Stimulated activated CD4-positive, alpha-beta T cell treated with anti-CD3 and anti-CD28 coated beads, Interleukin-12 subunit alpha, Interleukin-12 subunit beta, amount 100 ng/mL, for 48 hours (primary cell): ENCODE results near the gene MLLT6.

Source experiments
- DNase-seq, 3 donors: peaks; one replicate each; pipeline ENCODE4 v3.0.0-alpha.2; 2020; ENCODE audit warnings: low read depth in 2 of 3, low spot score in 1 of 3

MLLT6 gene

GRCh38 chr17:38741461-38741860 is 36.4 kb downstream of the MLLT6 start:
- no peak for DNase-seq

- DNase-seq = no peak
Observed at GRCh38 chr17:38741921-38742410, 36.9 kb downstream of the MLLT6 start.

GRCh38 chr17:38742411-38743308 is 37.6 kb downstream of the MLLT6 start:
- no peak for DNase-seq

- DNase-seq = no peak
Observed at GRCh38 chr17:38743556-38744171, 38.6 kb downstream of the MLLT6 start.

GRCh38 chr17:38745545-38745944 is 40.5 kb downstream of the MLLT6 start:
- no peak for DNase-seq

- no peak for DNase-seq
Observed at GRCh38 chr17:38746004-38746848, 41.2 kb downstream of the MLLT6 start.

- no peak for DNase-seq
Observed at GRCh38 chr17:38746849-38747462, 41.9 kb downstream of the MLLT6 start.

- no peak for DNase-seq
Observed at GRCh38 chr17:38747463-38748148, 42.5 kb downstream of the MLLT6 start.

- no peak for DNase-seq
Observed at GRCh38 chr17:38748149-38748891, 43.2 kb downstream of the MLLT6 start, which contains the start of gene PCGF2. Gene PCGF2 (minus strand): TSS chr17:38748336. CDS start chr17:38740402, 7,934 bp downstream.

GRCh38 chr17:38748892-38749222 is 43.8 kb downstream of the MLLT6 start:
- no peak for DNase-seq

GRCh38 chr17:38749223-38750043 is 44.4 kb downstream of the MLLT6 start:
- no peak for DNase-seq

GRCh38 chr17:38750044-38750311 is 44.9 kb downstream of the MLLT6 start:
- no peak for DNase-seq

GRCh38 chr17:38750312-38751121 is 45.4 kb downstream of the MLLT6 start:
- DNase-seq = no peak

- no peak for DNase-seq
Observed at GRCh38 chr17:38751144-38751807, 46.2 kb downstream of the MLLT6 start.

GRCh38 chr17:38751808-38752307 is 46.8 kb downstream of the MLLT6 start:
- peak; percentile 77 to 91 (median 82) for DNase-seq

GRCh38 chr17:38752308-38753070 is 47.4 kb downstream of the MLLT6 start, which contains the start of gene PSMB3:
Gene PSMB3 (plus strand): TSS chr17:38752741. CDS start chr17:38752827, 86 bp downstream.
- DNase-seq = peak; percentile 95 to 97 (median 97)

GRCh38 chr17:38753071-38753506 is 48.0 kb downstream of the MLLT6 start:
- no peak for DNase-seq
